ENCODE results near the gene PCYOX1L. TPM values are rescaled to one million over a fixed set of nuclear protein-coding genes. Genes with fewer than 3 reads are reported as not detected.

Gene PCYOX1L
- total RNA-seq, 1 experiment from 2014 or later = 15.3 TPM

GRCh38 chr5:149340920-149341319 lies 16.9 kb upstream of the PCYOX1L start:
- Mint-ChIP-seq H3K36me3 (ENCODE audit: insufficient read depth in 1 of 3, low read depth in 3 of 3) (no peaks in the 10 kb centered on the region), H3K4me3 (no peak overlapping the region), H3K9me3 (no peaks in the 10 kb centered on the region), H3K4me1 (peaks cover 3 to 6% of the 10 kb centered on the region in 2 experiments), H3K27ac (no peak overlapping the region), H3K27me3 (ENCODE audit: low read depth) (peaks cover 11% of the 10 kb centered on the region)
- no CpG with 5 or more reads among the region's 1 CpG for WGBS (ENCODE audit: extremely low coverage, insufficient read length, low lambda C conversion rate)
- Histone ChIP-seq H3K4me1 (ENCODE audit: insufficient read depth, low read length) (no peaks in the 10 kb centered on the region), H3K4ac (ENCODE audit: low read depth, low read length) (no peak overlapping the region), H2BK5ac (ENCODE audit: insufficient read length, low read length) (no peak overlapping the region), H3K23me2 (ENCODE audit: insufficient read length, low read depth, low read length, poor library complexity, severe bottlenecking) (peaks cover 7% of the 10 kb centered on the region), H4K20me1 (ENCODE audit: control insufficient read depth, insufficient read depth, insufficient read length) (no peaks in the 10 kb centered on the region), H2BK120ac (ENCODE audit: low read depth, low read length, poor library complexity, severe bottlenecking) (no peak overlapping the region), H3K27ac (ENCODE audit: insufficient read length, low read depth, low read length) (no peak overlapping the region), H3K18ac (ENCODE audit: insufficient read length, low read depth, low read length) (no peak overlapping the region), H3K9ac (ENCODE audit: extremely low read depth, insufficient read length, low read length) (no peak overlapping the region), H2AFZ (ENCODE audit: low read length) (no peak overlapping the region), H2BK12ac (ENCODE audit: insufficient read length, low read depth, low read length) (no peak overlapping the region), H4K5ac (ENCODE audit: insufficient read length, low read depth, low read length) (no peak overlapping the region), H2BK20ac (ENCODE audit: low read depth, low read length, poor library complexity, severe bottlenecking) (no peak overlapping the region), H4K8ac (replicated peaks; ENCODE audit: insufficient read length, low read depth, low read length) (no peak overlapping the region), H2BK15ac (ENCODE audit: low read depth, low read length) (no peak overlapping the region), H3K4me2 (ENCODE audit: insufficient read depth, insufficient read length, low read length) (no peak overlapping the region), H3K79me2 (ENCODE audit: insufficient read depth, low read length) (no peaks in the 10 kb centered on the region), H3T11ph (ENCODE audit: low read length) (no peak overlapping the region), H4K91ac (ENCODE audit: insufficient read length, low read depth, low read length) (no peak overlapping the region), H2AK5ac (ENCODE audit: insufficient read length, low read length) (no peak overlapping the region), H3K9me3 (ENCODE audit: control insufficient read depth, low read depth, low read length) (no peaks in the 10 kb centered on the region), H3K27me3 (ENCODE audit: insufficient read depth, low read length) (no peaks in the 10 kb centered on the region), H3K79me1 (ENCODE audit: insufficient read depth, low read depth, low read length, poor library complexity, severe bottlenecking) (no peaks in the 10 kb centered on the region), H3K56ac (ENCODE audit: insufficient read length, low read depth, low read length) (no peak overlapping the region), H3K14ac (ENCODE audit: insufficient read depth, low read length) (no peak overlapping the region), H3K23ac (ENCODE audit: insufficient read length, low read depth, low read length) (no peak overlapping the region)
- TF ChIP-seq, protein P1, sequence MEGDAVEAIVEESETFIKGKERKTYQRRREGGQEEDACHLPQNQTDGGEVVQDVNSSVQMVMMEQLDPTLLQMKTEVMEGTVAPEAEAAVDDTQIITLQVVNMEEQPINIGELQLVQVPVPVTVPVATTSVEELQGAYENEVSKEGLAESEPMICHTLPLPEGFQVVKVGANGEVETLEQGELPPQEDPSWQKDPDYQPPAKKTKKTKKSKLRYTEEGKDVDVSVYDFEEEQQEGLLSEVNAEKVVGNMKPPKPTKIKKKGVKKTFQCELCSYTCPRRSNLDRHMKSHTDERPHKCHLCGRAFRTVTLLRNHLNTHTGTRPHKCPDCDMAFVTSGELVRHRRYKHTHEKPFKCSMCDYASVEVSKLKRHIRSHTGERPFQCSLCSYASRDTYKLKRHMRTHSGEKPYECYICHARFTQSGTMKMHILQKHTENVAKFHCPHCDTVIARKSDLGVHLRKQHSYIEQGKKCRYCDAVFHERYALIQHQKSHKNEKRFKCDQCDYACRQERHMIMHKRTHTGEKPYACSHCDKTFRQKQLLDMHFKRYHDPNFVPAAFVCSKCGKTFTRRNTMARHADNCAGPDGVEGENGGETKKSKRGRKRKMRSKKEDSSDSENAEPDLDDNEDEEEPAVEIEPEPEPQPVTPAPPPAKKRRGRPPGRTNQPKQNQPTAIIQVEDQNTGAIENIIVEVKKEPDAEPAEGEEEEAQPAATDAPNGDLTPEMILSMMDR (conservative IDR thresholded peaks at IDR 0.05) = no peak
- no peak for DNase-seq

Data from H9 (cell line).